Central memory CD4-positive, alpha-beta T cell (primary cell): ENCODE data around the gene PLEKHA5.
"Not testable (repeated sequence)": the region's sequence is repeated elsewhere in the genome, so short reads cannot be mapped to it uniquely, and the experiment has no call there.

Source experiments
- DNase-seq: peaks from one replicate; pipeline ENCODE4 v3.0.0; 2022
- total RNA-seq, 3 experiments: gene quantifications; one replicate each; lab custom pipeline; 2026; lab: John Stamatoyannopoulos, UW

The PLEKHA5 gene
- total RNA-seq = 1.9 to 13.6 (median 4.8) reads per million in 3 experiments

- peak; percentile 28 for DNase-seq
These were observed at the start of gene PLEKHA5 for GRCh38 chr12:19129486-19130223. Gene PLEKHA5 (plus strand): TSS chr12:19129733. CDS start chr12:19129800, 67 bp downstream.

- DNase-seq = no peak
These were observed 48.6 kb upstream of the PLEKHA5 start for GRCh38 chr12:19080918-19081317.

GRCh38 chr12:19082365-19082911, 47.1 kb upstream of the PLEKHA5 start:
- no peak for DNase-seq

GRCh38 chr12:19084547-19084946, 45.0 kb upstream of the PLEKHA5 start:
- no peak for DNase-seq

- no peak for DNase-seq
These were observed 44.4 kb upstream of the PLEKHA5 start for GRCh38 chr12:19085090-19085489.

GRCh38 chr12:19088606-19089005, 40.9 kb upstream of the PLEKHA5 start:
- DNase-seq = no peak

GRCh38 chr12:19092482-19092881, 37.1 kb upstream of the PLEKHA5 start:
- not testable (repeated sequence) for DNase-seq

- no peak for DNase-seq
These were observed 36.3 kb upstream of the PLEKHA5 start for GRCh38 chr12:19093218-19093617.

GRCh38 chr12:19095331-19095730, 34.2 kb upstream of the PLEKHA5 start:
- DNase-seq = no peak

- no peak for DNase-seq
These were observed 33.6 kb upstream of the PLEKHA5 start for GRCh38 chr12:19095756-19096480.

GRCh38 chr12:19105463-19105862, 24.1 kb upstream of the PLEKHA5 start:
- no peak for DNase-seq

GRCh38 chr12:19107750-19108149, 21.8 kb upstream of the PLEKHA5 start:
- DNase-seq = no peak

GRCh38 chr12:19110221-19110940, 19.2 kb upstream of the PLEKHA5 start:
- DNase-seq = no peak

- DNase-seq = no peak
These were observed 16.1 kb upstream of the PLEKHA5 start for GRCh38 chr12:19113464-19113863.

- no peak for DNase-seq
These were observed 14.2 kb upstream of the PLEKHA5 start for GRCh38 chr12:19115285-19115684.

GRCh38 chr12:19119440-19119839, 10.1 kb upstream of the PLEKHA5 start:
- no peak for DNase-seq

- no peak for DNase-seq
These were observed 8.7 kb upstream of the PLEKHA5 start for GRCh38 chr12:19120795-19121194.

- DNase-seq = no peak
These were observed 8.0 kb upstream of the PLEKHA5 start for GRCh38 chr12:19121449-19122018.

GRCh38 chr12:19125325-19125724, 4.2 kb upstream of the PLEKHA5 start:
- no peak for DNase-seq

GRCh38 chr12:19127270-19127669, 2.3 kb upstream of the PLEKHA5 start:
- no peak for DNase-seq

- DNase-seq = no peak
These were observed 1.0 kb upstream of the PLEKHA5 start for GRCh38 chr12:19128485-19128884.

- DNase-seq = no peak
These were observed 429 bp upstream of the PLEKHA5 start for GRCh38 chr12:19129122-19129485.
